Measurements from ENCODE around the gene BCOR. TPM values are rescaled to one million over a fixed set of nuclear protein-coding genes. Genes with fewer than 3 reads are reported as not detected.
A peak's percentile ranks its signal among the peaks of the same experiment; 100 is the strongest.

BCOR gene
- total RNA-seq, 1 experiment from 2014 or later = 134 TPM

DNA sequence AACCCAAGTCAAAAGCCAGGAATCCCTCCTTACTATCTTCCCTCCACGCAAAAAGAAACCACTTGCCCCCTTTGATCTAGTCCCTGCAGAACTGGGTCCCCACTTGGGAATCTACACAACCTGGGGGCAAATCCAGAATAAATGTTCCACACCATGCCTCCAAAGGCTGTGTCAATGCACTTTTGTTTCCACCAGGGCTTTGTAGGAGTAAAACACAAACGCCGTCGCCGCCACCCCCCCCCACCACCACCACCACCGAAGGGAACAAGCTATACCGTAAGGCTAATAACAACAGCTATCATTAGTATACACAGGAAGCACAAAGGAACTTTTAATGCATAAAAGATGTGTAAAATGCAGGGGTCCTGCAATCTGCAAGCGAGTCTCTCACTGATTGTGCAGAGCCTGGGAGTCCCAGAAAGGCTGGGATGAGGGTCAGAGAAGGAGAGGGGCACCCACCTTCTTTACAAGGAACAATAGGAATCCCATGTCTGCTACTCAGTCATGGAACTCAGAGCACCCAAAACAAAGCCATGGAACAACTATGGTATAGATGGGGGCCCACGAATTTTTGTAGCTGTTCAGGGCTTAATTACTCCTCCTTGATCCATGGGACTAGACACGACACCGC lies 13.2 kb downstream of the BCOR start:
- Histone ChIP-seq H4K5ac (ENCODE audit: insufficient read length, low read depth, low read length) (no peak overlapping the region), H2BK12ac (ENCODE audit: insufficient read length, low read depth, low read length) (no peak overlapping the region), H2AFZ (ENCODE audit: low read length) (no peak overlapping the region), H3T11ph (ENCODE audit: low read length) (no peak overlapping the region), H3K79me1 (ENCODE audit: insufficient read depth, low read depth, low read length, poor library complexity, severe bottlenecking) (peaks cover 3% of the 10 kb centered on the region), H3K23ac (ENCODE audit: insufficient read length, low read depth, low read length) (no peak overlapping the region), H3K14ac (ENCODE audit: insufficient read depth, low read length) (no peak overlapping the region), H3K4me2 (ENCODE audit: insufficient read depth, insufficient read length, low read length) (peak overlapping the region; percentile 22), H2AK5ac (ENCODE audit: insufficient read length, low read length) (no peak overlapping the region), H3K9ac (ENCODE audit: extremely low read depth, insufficient read length, low read length) (no peak overlapping the region), H3K27ac (ENCODE audit: insufficient read length, low read depth, low read length) (no peak overlapping the region), H3K56ac (ENCODE audit: insufficient read length, low read depth, low read length) (no peak overlapping the region), H3K9me3 (ENCODE audit: control insufficient read depth, low read depth, low read length) (no peaks in the 10 kb centered on the region), H4K91ac (ENCODE audit: insufficient read length, low read depth, low read length) (no peak overlapping the region), H2BK120ac (ENCODE audit: low read depth, low read length, poor library complexity, severe bottlenecking) (no peak overlapping the region), H4K20me1 (ENCODE audit: control insufficient read depth, insufficient read depth, insufficient read length) (peaks cover 3% of the 10 kb centered on the region), H2BK15ac (ENCODE audit: low read depth, low read length) (no peak overlapping the region), H3K4me1 (ENCODE audit: insufficient read depth, low read length) (peaks cover 33% of the 10 kb centered on the region), H2BK20ac (ENCODE audit: low read depth, low read length, poor library complexity, severe bottlenecking) (no peak overlapping the region), H2BK5ac (ENCODE audit: insufficient read length, low read length) (no peak overlapping the region), H4K8ac (replicated peaks; ENCODE audit: insufficient read length, low read depth, low read length) (no peak overlapping the region), H3K79me2 (ENCODE audit: insufficient read depth, low read length) (peaks cover 25% of the 10 kb centered on the region; the same call in 1 of the 2 replicates), H3K27me3 (ENCODE audit: insufficient read depth, low read length) (peaks cover 49% of the 10 kb centered on the region), H3K23me2 (ENCODE audit: insufficient read length, low read depth, low read length, poor library complexity, severe bottlenecking) (peaks cover 18% of the 10 kb centered on the region), H3K4ac (ENCODE audit: low read depth, low read length) (no peak overlapping the region), H3K18ac (ENCODE audit: insufficient read length, low read depth, low read length) (no peak overlapping the region)
- Mint-ChIP-seq H3K4me1 (peaks cover 75 to 85% of the 10 kb centered on the region in 2 experiments), H3K9me3 (peaks cover 66 to 70% of the 10 kb centered on the region in 2 experiments), H3K27me3 (ENCODE audit: low read depth) (peaks cover 51% of the 10 kb centered on the region), H3K36me3 (ENCODE audit: insufficient read depth in 1 of 3, low read depth in 3 of 3) (peaks cover 8 to 49% (median 18%) of the 10 kb centered on the region in 3 experiments), H3K4me3 (peak overlapping the region; percentile 58 to 74), H3K27ac (no peak overlapping the region)
- TF ChIP-seq, protein P1, sequence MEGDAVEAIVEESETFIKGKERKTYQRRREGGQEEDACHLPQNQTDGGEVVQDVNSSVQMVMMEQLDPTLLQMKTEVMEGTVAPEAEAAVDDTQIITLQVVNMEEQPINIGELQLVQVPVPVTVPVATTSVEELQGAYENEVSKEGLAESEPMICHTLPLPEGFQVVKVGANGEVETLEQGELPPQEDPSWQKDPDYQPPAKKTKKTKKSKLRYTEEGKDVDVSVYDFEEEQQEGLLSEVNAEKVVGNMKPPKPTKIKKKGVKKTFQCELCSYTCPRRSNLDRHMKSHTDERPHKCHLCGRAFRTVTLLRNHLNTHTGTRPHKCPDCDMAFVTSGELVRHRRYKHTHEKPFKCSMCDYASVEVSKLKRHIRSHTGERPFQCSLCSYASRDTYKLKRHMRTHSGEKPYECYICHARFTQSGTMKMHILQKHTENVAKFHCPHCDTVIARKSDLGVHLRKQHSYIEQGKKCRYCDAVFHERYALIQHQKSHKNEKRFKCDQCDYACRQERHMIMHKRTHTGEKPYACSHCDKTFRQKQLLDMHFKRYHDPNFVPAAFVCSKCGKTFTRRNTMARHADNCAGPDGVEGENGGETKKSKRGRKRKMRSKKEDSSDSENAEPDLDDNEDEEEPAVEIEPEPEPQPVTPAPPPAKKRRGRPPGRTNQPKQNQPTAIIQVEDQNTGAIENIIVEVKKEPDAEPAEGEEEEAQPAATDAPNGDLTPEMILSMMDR (conservative IDR thresholded peaks at IDR 0.05) = no peak
- WGBS (ENCODE audit: extremely low coverage, insufficient read length, low lambda C conversion rate) = no CpG with 5 or more reads among the region's 11 CpGs
- DNase-seq = peak; percentile 28

Data from H9 (cell line).